Activated CD4-positive, alpha-beta T cell treated with anti-CD3 and anti-CD28 coated beads, Interleukin-2, Interleukin-6, amounts not matched to agents 100 ng/mL and 50 ng/mL, durations not matched to agents 16 hours and 8 hours (primary cell): ENCODE data around the gene SH3PXD2A.

ENCODE experiments used
- DNase-seq: peaks from one replicate; pipeline ENCODE4 v3.0.0-alpha.2; 2020

The SH3PXD2A gene

GRCh38 chr10:103660364-103661197, 194.8 kb downstream of the SH3PXD2A start:
- peak; percentile 30 for DNase-seq

GRCh38 chr10:103659674-103660363, 195.6 kb downstream of the SH3PXD2A start:
- DNase-seq: peak; percentile 74

GRCh38 chr10:103658049-103658577, 197.3 kb downstream of the SH3PXD2A start:
- no peak for DNase-seq

- DNase-seq: no peak
These were observed 198.2 kb downstream of the SH3PXD2A start for GRCh38 chr10:103657061-103657591.

GRCh38 chr10:103654925-103655324, 200.5 kb downstream of the SH3PXD2A start:
- DNase-seq: no peak

- no peak for DNase-seq
These were observed 201.8 kb downstream of the SH3PXD2A start for GRCh38 chr10:103653581-103654037.

GRCh38 chr10:103652599-103653281, 202.6 kb downstream of the SH3PXD2A start:
- no peak for DNase-seq

- no peak for DNase-seq
These were observed 203.4 kb downstream of the SH3PXD2A start for GRCh38 chr10:103651783-103652476.

- no peak for DNase-seq
These were observed 204.0 kb downstream of the SH3PXD2A start for GRCh38 chr10:103651333-103651732.

GRCh38 chr10:103649654-103650423, 205.5 kb downstream of the SH3PXD2A start:
- no peak for DNase-seq

- no peak for DNase-seq
These were observed 206.5 kb downstream of the SH3PXD2A start for GRCh38 chr10:103648636-103649532.

- no peak for DNase-seq
These were observed 207.1 kb downstream of the SH3PXD2A start for GRCh38 chr10:103648251-103648635.

- DNase-seq: no peak
These were observed 209.1 kb downstream of the SH3PXD2A start for GRCh38 chr10:103646304-103646703.

GRCh38 chr10:103645141-103646054, 210.0 kb downstream of the SH3PXD2A start:
- no peak for DNase-seq

- no peak for DNase-seq
These were observed 212.0 kb downstream of the SH3PXD2A start for GRCh38 chr10:103643381-103643780.

- no peak for DNase-seq
These were observed 214.1 kb downstream of the SH3PXD2A start for GRCh38 chr10:103641326-103641725.

GRCh38 chr10:103640436-103641181, 214.8 kb downstream of the SH3PXD2A start:
- DNase-seq: no peak

- DNase-seq: no peak
These were observed 216.4 kb downstream of the SH3PXD2A start for GRCh38 chr10:103638948-103639347.
